T47D (cell line): ENCODE results near the gene BMI1.

ENCODE experiments used
- DNase-seq, 2 experiments: peaks; one replicate each; pipeline versions ENCODE4 v3.0.0 to v3.0.0-alpha.2; 2011 to 2012; ENCODE audit warnings: low read depth in 1 of 2, low spot score in 1 of 2
- JUND ChIP-seq: IDR thresholded peaks from 2 replicates; pipeline ENCODE4 v1.6.1; 2012; ENCODE audit warnings: low read depth
- in situ Hi-C: cut with HindIII; loops from 2 replicates; pipeline ENCODE4 v1.10.0; 2016; ENCODE audit warnings: low sequenced_read_pairs, low pct_unique_long_range_greater_than_20kb

BMI1 gene

DNA sequence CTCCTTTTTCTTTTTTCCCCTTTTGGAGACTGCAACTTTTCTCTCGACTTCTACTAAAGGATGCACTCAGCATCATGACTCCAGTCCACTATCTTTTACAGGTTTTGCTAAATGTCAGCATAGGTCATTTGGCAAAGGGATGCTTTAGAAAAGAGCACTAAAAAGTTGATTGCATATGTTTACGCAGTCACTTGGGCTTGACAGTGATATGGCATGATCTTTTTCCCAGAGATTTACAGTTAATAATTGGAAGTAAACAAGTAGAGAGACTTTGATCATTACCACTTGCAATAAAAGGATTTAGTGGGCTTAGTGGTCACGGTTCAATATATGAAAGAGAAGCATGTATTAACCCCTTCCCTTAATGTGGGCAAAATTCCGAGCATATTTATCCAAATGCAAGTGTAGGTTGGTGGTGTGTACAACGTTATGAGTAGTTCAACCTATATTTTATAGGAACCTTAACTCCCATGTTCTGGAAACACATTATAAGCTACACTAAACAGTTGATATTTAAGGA lies 1.8 kb downstream of the BMI1 start:
- DNase-seq: no peak
- TF ChIP-seq JUND: no peak
- in situ Hi-C loops: no loop called here

DNA sequence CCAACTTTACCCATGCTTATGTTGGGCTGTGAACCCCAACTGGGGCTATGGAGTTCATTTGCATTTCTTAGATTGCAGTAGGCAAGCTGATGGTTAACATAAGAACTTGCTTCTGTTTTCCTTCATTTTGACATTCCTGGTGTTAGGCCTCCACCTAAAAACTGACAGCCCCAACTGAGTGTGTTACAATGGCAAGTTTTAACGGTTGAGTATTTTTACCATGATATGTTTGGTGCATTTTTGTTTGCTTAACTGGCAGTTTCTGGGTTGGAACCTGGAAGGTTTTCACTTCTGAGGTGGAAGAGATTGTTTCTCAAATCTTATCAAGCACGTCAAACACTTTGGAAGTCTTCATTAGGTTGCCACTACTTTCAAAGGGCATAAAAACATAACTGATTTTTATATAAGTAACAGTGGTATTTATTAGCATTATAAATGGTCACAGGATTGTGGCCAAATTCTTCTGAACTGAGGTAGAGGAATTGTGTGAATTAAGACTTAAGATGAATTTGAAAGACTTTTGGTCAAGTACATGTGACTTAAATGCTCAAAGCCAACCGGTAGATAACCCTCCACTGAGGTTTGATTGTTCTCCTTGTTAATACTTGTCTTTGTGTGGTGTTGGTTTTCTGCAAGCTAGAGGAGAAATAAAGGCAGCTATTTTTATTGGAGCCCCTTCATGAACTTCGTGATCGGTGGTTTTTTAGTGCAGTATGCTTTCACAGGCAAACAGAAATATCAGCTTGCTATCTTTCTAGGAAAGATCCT lies 2.8 kb downstream of the BMI1 start:
- in situ Hi-C loops: no loop called here
- DNase-seq: no peak
- TF ChIP-seq JUND: no peak

DNA sequence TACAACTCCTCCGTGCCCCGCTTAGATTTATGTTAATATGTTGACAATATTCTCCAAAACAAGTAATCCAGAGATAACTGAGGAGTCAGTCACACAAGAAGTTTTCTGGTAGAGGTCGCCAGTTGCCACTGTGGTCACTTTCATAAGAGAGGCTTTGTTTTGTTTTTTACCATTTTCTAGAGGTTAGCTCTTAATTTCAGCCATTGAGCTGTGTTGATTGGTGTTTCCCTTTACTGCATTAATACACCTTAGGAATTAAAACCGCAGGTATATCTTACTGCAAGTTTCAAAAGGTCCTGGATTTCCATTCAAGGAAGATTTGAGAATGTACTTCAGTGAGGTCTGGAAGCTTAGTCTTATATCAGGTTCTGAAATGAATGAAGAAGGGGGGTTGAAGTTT lies 3.5 kb downstream of the BMI1 start:
- no peak for DNase-seq
- in situ Hi-C loops: no loop called here
- no peak for TF ChIP-seq JUND

DNA sequence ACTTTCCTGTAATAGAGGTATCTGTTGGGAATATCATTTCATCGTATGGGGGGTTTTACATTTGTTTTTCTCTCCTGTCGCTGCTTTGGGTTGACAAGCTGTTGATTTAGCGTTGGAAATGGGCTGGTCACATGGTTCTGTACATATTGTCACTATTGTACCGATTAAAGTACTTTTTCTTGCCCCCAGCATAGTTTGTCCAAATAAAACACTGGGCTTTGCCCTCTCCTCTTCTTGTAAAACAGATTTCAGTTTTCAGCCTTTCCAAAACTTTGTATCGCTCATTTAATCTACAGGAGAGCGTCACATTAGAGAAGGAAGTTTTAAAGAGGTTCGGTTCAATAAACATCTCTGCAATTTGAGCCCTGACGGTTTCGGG lies 4.0 kb downstream of the BMI1 start:
- in situ Hi-C loops: no loop called here
- no peak for TF ChIP-seq JUND
- DNase-seq: no peak

DNA sequence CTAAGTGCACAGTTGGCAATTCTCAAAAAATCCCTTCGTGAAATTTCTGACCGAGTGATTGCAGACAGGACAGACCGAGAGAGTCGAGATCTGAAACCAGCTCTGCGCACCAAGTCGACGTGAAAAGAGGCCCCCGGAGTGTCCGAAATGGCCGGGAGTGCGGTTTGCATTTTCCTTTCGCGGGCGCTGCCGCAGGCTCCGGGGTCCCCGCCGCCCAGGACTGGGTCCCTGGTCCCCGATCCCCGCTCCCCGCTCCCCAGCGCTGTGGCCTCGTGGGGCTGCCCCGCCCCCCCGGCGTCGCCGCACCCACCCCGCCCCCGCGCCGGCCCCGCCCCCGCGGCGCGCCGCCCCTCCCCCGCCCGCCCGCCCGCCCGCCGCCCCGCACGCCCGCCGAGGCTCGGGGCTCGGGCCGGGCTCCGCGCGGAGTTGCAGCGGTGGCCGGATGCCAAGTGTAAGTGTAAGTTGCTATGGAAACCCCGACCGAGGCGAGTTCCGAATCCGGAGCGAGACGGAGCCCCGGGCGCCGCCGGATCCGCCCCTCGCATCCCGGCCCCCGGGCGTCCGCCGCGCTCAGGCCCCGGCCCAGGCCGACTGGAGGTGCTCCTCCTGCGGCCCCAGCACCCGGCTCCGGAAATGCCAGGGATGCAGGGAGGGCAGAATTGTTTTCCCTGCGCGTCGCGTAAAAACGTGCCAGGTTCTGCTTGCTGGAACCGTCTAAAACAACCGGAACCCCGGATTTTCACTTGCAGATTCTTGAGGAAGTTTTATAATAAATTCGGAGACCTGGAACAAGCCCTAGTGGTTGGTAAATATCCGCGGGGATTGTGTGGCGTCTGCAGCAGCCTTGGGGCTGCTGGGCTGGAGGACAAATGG lies 4.6 kb downstream of the BMI1 start:
- in situ Hi-C loops: no loop called here
- no peak for TF ChIP-seq JUND
- peak; percentile 64 to 89 for DNase-seq

DNA sequence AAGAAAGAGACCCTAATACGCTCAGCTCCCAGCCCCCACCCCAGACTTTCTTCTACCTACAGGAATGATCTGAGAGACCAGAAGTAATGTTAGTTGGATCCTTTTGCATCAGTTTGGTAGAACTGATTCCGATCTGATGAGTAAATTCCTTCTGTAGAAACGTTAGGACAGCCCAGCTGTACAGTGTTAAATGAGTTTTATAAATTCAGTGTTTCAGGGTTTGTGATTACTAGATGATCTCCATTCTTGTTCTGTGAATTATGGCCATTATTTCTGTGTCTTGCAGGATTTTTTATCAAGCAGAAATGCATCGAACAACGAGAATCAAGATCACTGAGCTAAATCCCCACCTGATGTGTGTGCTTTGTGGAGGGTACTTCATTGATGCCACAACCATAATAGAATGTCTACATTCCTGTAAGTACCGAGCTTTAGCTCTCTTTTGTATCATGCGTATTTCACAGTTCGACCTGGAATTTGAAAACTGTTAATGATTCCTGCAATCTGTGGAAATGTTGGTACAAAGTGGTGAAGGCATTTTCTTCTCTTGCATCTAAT lies 5.3 kb downstream of the BMI1 start:
- DNase-seq: no peak
- no peak for TF ChIP-seq JUND
- in situ Hi-C loops: no loop called here

DNA sequence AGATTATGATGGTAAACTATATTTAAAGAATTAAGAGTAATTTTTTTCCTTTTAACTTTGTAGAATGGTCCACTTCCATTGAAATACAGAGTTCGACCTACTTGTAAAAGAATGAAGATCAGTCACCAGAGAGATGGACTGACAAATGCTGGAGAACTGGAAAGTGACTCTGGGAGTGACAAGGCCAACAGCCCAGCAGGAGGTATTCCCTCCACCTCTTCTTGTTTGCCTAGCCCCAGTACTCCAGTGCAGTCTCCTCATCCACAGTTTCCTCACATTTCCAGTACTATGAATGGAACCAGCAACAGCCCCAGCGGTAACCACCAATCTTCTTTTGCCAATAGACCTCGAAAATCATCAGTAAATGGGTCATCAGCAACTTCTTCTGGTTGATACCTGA lies 8.3 kb downstream of the BMI1 start:
- in situ Hi-C loops: no loop called here
- DNase-seq: no peak

DNA sequence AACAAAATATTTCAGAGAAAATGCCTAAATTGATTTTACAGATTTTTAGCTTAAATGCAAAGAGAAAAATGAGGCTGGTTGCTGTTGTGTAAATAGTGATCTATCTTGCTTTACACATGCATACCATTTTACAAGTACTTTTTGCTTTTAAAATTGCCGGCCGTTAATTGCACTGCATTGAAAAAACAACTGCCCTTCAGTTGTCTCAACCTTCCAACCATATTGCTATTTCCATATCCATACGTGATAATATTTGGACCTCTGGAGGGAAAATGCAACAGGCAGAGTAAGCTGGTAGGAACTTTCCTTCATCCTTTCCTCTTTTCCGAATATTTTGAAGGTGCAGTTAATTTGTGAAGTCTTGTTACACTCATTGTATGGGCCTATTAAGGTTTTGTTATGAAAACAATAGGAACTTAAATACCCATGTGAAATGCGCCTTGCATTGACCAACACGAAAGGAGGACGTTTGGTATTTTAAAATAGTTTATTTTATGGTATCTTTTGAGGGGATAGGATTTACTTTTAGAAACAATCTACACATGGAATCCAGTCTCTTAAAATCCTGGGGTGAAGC lies 11.3 kb downstream of the BMI1 start:
- in situ Hi-C loops: no loop called here
- TF ChIP-seq JUND: no peak
- no peak for DNase-seq

More for the DNA sequence above, 8.3 kb downstream of the BMI1 start:
- no peak for TF ChIP-seq JUND

DNA sequence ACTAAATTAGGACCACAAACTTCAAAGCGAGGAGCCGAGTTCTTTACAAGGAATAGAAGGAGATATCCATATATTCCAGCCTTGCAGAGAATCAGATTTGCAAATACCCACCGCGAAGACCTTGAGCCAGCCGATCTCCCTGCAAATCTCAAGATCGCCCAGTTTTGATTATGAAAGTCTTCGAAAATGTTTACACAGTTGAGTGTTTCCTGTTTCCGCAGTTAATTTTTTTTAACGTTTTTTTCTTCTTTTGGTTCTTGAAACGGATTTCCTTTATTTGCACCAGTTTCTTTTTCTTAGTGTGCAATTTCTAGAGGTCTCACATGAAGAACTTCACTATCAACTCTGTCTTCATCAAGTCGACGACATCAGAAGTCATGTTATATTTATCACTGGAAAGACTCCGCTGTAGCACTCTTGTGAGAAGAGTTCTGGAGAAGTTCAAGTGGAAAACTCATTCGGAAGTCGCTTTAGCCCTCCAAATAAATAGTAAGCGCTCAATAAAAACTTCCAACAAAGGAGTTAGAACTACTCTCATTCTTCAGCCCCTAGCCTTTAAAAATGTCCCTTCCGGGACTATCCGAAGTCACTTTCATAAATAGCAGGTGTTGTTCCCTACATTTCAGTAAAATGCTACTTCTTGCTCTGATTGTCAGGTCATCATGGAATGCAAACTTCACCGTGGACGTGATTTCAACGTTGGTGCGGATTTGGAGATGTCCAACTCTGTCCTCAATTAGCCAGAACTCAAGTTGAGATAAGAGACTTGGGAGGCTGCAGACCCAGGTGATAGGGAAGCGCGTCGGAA lies 12.5 kb downstream of the BMI1 start:
- DNase-seq: no peak
- no peak for TF ChIP-seq JUND
- in situ Hi-C loops: no loop called here

DNA sequence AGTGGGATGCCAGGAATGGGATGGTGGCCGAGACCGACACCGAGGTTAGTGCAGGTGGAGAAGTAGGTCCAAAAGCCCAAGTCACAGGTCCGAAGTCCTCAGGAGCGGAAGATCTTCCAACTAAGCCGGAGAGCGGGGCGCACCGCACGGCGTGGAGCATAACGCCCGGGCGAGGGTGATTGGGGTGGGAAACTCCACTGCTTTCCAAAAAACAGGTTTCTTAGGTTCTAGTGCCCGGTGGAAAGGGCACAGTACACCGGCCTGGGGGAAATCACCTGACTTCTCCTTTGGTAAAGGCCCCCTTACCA lies 13.0 kb downstream of the BMI1 start:
- TF ChIP-seq JUND: no peak
- no peak for DNase-seq
- in situ Hi-C loops: no loop called here

DNA sequence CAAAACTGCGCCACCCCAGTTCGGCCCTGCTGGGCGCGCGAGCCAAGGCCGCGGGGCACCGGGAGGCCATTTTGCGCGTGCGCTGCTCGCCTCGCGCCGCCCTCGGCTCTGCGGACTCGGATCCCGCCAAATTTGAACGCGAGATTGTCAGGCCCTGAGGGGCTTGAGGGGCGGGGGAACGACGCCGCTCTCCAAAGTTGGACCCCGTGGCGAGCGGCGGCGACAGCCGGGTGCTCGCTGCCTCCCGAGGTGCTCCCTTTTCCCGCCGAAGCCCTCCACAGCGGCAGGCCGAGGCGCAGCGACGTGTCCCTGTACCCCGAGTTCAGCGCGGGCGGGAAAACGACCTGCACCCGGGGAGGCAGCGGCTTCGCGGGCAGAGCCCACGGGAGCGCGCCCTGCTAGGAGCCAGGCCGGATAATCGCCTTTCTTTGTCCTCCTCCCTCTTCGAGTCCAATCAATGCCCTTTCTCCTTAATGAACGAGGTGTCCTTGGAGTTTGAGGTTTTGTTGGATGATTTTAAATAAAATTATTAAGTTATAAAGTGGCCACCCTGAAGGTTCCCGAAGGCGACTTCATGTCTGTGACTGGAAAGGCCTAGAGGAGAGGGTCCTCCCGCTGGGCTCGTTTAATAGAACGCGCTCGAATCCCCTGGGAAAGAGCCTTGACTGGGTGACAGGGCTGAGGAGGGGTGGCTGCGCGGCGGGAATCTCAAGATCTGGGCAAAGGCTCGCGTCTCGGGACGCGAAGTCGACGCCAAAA lies 13.7 kb downstream of the BMI1 start:
- TF ChIP-seq JUND: no peak
- no peak for DNase-seq
- in situ Hi-C loops: no loop called here
